ENCODE data around the gene MGRN1.

Gene MGRN1

GRCh38 chr16:4682616-4683254 is 58.1 kb downstream of the MGRN1 start:
- in situ Hi-C loops (cut with HindIII; ENCODE audit: low sequenced_read_pairs), result no loop called here
- DNase-seq (ENCODE audit: low read depth, low spot score), result peak; percentile 39
- peak; percentile 64 for TF ChIP-seq CTCF (IDR thresholded peaks at IDR 0.05; ENCODE audit: low read depth, low read length)
- no peak overlapping the region for H3K4me3 ChIP-seq (ENCODE audit: low read depth, low read length)

GRCh38 chr16:4683255-4684057 is 58.8 kb downstream of the MGRN1 start:
- DNase-seq (ENCODE audit: low read depth, low spot score), result no peak
- TF ChIP-seq CTCF (IDR thresholded peaks at IDR 0.05; ENCODE audit: low read depth, low read length), result no peak
- in situ Hi-C loops (cut with HindIII; ENCODE audit: low sequenced_read_pairs), result no loop called here
- no peak overlapping the region for H3K4me3 ChIP-seq (ENCODE audit: low read depth, low read length)

- in situ Hi-C loops (cut with HindIII; ENCODE audit: low sequenced_read_pairs), result no loop called here
Observed at GRCh38 chr16:4684058-4684715, 59.6 kb downstream of the MGRN1 start.

GRCh38 chr16:4684763-4685162 is 60.1 kb downstream of the MGRN1 start:
- no peak for TF ChIP-seq CTCF (IDR thresholded peaks at IDR 0.05; ENCODE audit: low read depth, low read length)
- H3K4me3 ChIP-seq (ENCODE audit: low read depth, low read length), result no peak overlapping the region
- DNase-seq (ENCODE audit: low read depth, low spot score), result no peak
- in situ Hi-C loops (cut with HindIII; ENCODE audit: low sequenced_read_pairs), result no loop called here

More at GRCh38 chr16:4684058-4684715, 59.6 kb downstream of the MGRN1 start:
- DNase-seq (ENCODE audit: low read depth, low spot score), result no peak
- TF ChIP-seq CTCF (IDR thresholded peaks at IDR 0.05; ENCODE audit: low read depth, low read length), result no peak
- H3K4me3 ChIP-seq (ENCODE audit: low read depth, low read length), result no peak overlapping the region

GRCh38 chr16:4685292-4685691 is 60.7 kb downstream of the MGRN1 start:
- no peak for DNase-seq (ENCODE audit: low read depth, low spot score)
- in situ Hi-C loops (cut with HindIII; ENCODE audit: low sequenced_read_pairs), result no loop called here
- no peak for TF ChIP-seq CTCF (IDR thresholded peaks at IDR 0.05; ENCODE audit: low read depth, low read length)

GRCh38 chr16:4685776-4686496 is 61.3 kb downstream of the MGRN1 start:
- in situ Hi-C loops (cut with HindIII; ENCODE audit: low sequenced_read_pairs), result no loop called here
- H3K4me3 ChIP-seq (ENCODE audit: low read depth, low read length), result no peak overlapping the region

More at GRCh38 chr16:4685292-4685691, 60.7 kb downstream of the MGRN1 start:
- no peak overlapping the region for H3K4me3 ChIP-seq (ENCODE audit: low read depth, low read length)

More at GRCh38 chr16:4685776-4686496, 61.3 kb downstream of the MGRN1 start:
- DNase-seq (ENCODE audit: low read depth, low spot score), result no peak
- no peak for TF ChIP-seq CTCF (IDR thresholded peaks at IDR 0.05; ENCODE audit: low read depth, low read length)

All from astrocyte of the spinal cord (primary cell).